ENCODE data around the gene UNC80.

UNC80 gene

GRCh38 chr2:209913786-209914345, 142.2 kb downstream of the UNC80 start:
- DNase-seq: no peak

- no peak for DNase-seq
These were observed 145.6 kb downstream of the UNC80 start for GRCh38 chr2:209917154-209917771.

GRCh38 chr2:209918251-209918650, 146.6 kb downstream of the UNC80 start:
- no peak for DNase-seq

- DNase-seq: no peak
These were observed 150.5 kb downstream of the UNC80 start for GRCh38 chr2:209922116-209922515.

- DNase-seq: no peak
These were observed 157.7 kb downstream of the UNC80 start for GRCh38 chr2:209929369-209929768.

- DNase-seq: no peak
These were observed 162.2 kb downstream of the UNC80 start for GRCh38 chr2:209933499-209934483.

- no peak for DNase-seq
These were observed 164.6 kb downstream of the UNC80 start for GRCh38 chr2:209936106-209936666.

GRCh38 chr2:209937893-209938292, 166.3 kb downstream of the UNC80 start:
- no peak for DNase-seq

GRCh38 chr2:209938906-209939305, 167.3 kb downstream of the UNC80 start:
- no peak for DNase-seq

GRCh38 chr2:209940936-209941335, 169.3 kb downstream of the UNC80 start:
- DNase-seq: no peak

- no peak for DNase-seq
These were observed 170.8 kb downstream of the UNC80 start for GRCh38 chr2:209942426-209942825.

- no peak for DNase-seq
These were observed 171.4 kb downstream of the UNC80 start for GRCh38 chr2:209942936-209943605.

GRCh38 chr2:209943776-209944175, 172.1 kb downstream of the UNC80 start:
- DNase-seq: no peak

GRCh38 chr2:209946539-209946938, 174.9 kb downstream of the UNC80 start:
- no peak for DNase-seq

- no peak for DNase-seq
These were observed 184.6 kb downstream of the UNC80 start for GRCh38 chr2:209956271-209956670.

GRCh38 chr2:209958016-209958415, 186.4 kb downstream of the UNC80 start:
- DNase-seq: no peak

- no peak for DNase-seq
These were observed 188.4 kb downstream of the UNC80 start for GRCh38 chr2:209960045-209960444.

- DNase-seq: peak; percentile 91
These were observed 189.3 kb downstream of the UNC80 start for GRCh38 chr2:209960676-209961630.

- no peak for DNase-seq
These were observed 194.1 kb downstream of the UNC80 start for GRCh38 chr2:209965723-209966122.

- no peak for DNase-seq
These were observed 198.1 kb downstream of the UNC80 start for GRCh38 chr2:209969692-209970091.

- DNase-seq: no peak
These were observed 198.6 kb downstream of the UNC80 start for GRCh38 chr2:209970271-209970670.

- DNase-seq: no peak
These were observed 199.1 kb downstream of the UNC80 start for GRCh38 chr2:209970711-209971110.
